Thyroid gland (tissue), 4 donors: Measurements from ENCODE around the gene TSHZ2.

Experiments used
- POLR2A ChIP-seq, 2 donors: fragments of 450-650 bp; IDR thresholded peaks; one replicate each; pipeline ENCODE4 v1.6.1; 2017; ENCODE audit warnings: antibody characterized with exemption in 2 of 2, mild to moderate bottlenecking in 2 of 2, moderate library complexity in 1 of 2
- TF ChIP-seq, protein P1 (sequence below), 6 experiments: fragments of 200-600 bp in 3 of 6; fragments of 450-650 bp in 3 of 6; sonication (generic) in 3 of 6; IDR thresholded peaks; one replicate each; pipeline ENCODE4 v1.5.1; 2016 to 2019; ENCODE audit warnings: antibody characterized with exemption in 6 of 6, mild to moderate bottlenecking in 2 of 6, inconsistent platforms in 1 of 6, moderate library complexity in 1 of 6

DNA sequence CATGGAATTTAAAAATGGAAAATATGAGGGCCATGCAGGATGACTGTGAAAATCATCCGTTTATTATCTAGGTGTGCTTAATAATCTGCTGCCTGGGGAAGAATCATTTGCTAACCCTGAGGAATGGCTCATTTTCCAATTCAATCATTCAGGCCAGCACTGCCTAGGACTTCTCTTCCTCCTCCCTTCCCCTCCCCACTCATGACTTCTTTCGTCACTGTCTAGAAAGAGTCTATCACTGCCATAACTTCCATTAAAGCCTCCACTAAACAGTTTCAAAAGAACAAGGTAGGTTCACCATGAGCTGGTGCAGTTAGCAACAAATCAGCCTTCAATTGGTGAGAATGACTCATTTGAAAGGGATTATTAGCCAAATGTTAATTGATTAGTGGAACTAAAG, 43.9 kb downstream of the TSHZ2 start:
- TF ChIP-seq POLR2A (IDR thresholded peaks at IDR 0.05), result no peak
- TF ChIP-seq, protein P1, sequence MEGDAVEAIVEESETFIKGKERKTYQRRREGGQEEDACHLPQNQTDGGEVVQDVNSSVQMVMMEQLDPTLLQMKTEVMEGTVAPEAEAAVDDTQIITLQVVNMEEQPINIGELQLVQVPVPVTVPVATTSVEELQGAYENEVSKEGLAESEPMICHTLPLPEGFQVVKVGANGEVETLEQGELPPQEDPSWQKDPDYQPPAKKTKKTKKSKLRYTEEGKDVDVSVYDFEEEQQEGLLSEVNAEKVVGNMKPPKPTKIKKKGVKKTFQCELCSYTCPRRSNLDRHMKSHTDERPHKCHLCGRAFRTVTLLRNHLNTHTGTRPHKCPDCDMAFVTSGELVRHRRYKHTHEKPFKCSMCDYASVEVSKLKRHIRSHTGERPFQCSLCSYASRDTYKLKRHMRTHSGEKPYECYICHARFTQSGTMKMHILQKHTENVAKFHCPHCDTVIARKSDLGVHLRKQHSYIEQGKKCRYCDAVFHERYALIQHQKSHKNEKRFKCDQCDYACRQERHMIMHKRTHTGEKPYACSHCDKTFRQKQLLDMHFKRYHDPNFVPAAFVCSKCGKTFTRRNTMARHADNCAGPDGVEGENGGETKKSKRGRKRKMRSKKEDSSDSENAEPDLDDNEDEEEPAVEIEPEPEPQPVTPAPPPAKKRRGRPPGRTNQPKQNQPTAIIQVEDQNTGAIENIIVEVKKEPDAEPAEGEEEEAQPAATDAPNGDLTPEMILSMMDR (IDR thresholded peaks at IDR 0.05), result no peak
